Posterior cingulate gyrus (tissue), 11 donors: ENCODE data around the gene D2HGDH.
"Not testable (repeated sequence)": the region's sequence is repeated elsewhere in the genome, so short reads cannot be mapped to it uniquely, and the experiment has no call there.

Source experiments
- DNase-seq, 10 donors: peaks; one replicate each; pipeline versions ENCODE4 v3.0.0 to v3.0.0-alpha.2; 2020 to 2021; ENCODE audit warnings: mixed read lengths in 3 of 10
- intact Hi-C: fragments of 100-400 bp; cut with DNase I; formaldehyde crosslinking; loops from one replicate; pipeline ENCODE4 v1.15.1; 2023

The D2HGDH gene

DNA sequence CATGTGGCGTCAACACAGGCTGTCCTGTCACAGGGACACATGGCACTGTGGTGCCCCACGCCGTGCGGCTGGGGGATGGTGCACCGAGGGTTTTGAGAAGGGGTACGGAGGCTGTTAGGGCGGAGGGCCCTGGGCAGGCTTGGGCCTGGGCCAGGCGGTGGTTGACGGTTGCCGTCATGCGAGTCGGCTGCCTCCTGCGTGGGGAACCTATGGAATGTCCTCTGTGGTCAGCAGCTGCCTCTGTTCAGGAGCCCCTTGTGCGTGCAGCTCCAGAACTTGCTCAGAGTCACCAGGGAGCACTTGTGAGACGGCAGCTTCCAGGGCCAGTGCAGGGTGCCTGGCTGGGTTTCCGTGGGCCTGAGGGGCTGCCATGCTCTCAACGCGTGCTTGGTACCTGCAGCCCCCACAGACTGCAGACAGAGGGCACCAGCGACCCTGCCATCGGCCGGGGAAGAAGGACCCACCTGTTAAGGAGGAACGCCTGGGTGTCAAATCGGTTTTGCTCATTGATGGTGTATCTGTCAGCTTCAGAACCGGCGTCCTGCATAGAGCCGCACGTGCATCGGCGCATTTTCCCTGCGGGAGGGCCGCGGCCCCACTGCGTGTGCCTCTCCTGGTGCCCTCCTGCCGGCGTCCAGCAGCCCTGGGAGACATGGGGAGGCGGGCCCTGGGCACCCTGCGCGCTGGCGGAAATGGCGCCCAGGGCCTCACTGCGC is 10.0 kb upstream of the D2HGDH start:
- DNase-seq, result peak in 1 of 10 donors; percentile 78
- intact Hi-C loops, result no loop called here

DNA sequence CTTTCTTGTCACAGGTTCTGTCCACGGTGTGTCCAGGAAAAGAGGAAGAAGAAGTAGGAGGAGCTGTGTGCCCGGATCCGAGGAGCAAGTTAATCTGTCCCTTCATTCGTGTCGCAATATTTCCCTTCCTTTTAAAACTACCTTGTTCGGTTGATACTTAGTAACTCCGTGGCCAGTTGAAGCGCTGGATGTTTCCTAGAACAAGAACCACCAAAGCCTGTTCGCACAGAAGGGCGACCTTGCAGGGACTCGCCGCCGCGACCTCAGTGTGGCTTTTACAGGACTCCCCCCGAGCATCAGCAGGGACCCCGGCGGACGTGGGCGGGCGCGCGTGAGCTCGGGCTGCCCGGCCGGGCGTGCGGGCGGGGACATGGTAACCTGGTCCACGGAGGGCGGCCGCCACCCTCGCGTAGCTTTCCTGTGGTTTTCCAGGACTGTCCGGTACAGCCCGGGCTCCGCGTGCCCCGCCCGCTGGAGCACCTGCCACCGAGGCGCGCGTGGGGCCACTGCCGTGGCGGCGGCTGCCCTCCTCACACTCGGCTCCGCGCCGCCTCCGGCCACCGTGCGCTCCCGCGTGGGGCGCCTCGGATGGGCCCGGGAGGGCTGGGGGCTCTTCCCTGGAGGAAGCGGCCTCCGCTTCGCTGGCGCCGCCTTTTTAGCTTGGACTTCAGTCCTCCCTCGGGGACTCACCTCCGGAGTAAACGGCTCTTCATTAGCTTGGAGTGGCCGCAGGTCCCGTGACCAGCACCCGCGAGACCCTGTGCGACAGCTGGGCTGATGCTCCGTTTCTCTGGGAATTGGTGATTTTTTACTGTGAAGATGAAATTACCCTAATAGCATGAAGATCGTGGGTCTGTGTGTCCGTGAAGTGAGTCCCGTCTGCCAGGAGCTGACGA is 9.2 kb upstream of the D2HGDH start:
- intact Hi-C loops, result no loop called here
- peak in 2 of 10 donors; percentile 55 to 82 for DNase-seq

DNA sequence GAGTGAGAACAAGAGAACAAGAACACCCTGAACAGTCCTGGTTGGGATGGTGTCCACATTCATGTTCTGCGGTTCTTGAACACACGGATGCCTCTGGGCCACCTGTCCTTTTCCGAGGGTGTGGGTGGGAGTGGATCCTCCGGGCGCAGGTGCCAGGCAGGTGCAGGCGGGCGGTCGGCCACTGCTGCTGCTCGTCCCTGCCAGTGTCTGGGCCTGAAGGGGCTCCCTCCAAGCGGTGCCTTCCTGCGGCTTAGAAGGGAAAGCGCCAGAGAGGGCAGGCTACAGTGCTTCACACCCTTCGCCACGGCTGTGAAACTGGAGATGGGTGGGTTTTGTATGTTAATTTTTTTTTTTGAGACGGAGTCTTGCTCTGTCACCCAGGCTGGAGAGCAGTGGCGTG is 8.0 kb upstream of the D2HGDH start:
- DNase-seq, result peak in 1 of 10 donors; percentile 81
- intact Hi-C loops, result no loop called here

DNA sequence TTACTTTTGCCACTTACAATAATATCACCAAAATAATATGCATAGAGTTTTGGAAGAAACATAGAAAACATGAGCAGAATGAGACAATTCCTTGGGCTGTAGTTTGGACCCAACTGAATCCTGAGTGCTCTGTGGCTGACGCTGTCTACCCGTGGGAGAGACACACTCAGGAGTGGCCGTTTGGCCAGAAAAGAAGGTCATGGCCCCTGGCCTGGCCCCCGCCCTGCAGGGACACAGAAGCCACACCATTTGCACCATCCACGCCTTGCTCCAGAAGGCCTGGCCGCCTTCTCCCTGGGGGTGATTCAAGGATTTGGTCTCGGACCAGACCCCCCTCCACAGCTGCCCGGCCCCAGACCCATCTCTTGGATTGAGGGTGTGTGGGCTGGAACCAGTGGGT is 6.4 kb upstream of the D2HGDH start:
- intact Hi-C loops, result no loop called here
- DNase-seq, result peak in 1 of 10 donors; percentile 79

DNA sequence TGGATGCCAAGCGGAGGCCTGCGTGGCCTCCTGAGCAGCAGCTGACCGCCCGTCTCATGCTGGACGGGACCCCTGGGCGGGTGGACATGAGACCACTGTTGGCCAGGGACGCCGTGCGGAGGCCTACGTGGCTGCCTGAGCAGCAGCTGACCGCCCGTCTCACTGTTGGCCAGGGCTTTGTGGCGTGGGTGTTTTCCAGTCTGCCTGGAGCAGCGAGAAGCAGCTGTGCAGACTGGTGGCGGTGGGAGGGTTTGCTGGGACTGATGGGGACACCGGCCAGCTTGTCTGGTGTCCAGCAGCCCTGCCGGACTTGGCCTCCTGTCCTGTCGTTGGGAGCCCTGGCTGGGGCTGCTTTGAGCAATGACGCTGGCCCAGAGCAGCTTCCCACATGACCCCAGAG is 5.8 kb upstream of the D2HGDH start:
- intact Hi-C loops, result no loop called here
- DNase-seq, result peak; percentile 48 to 96 (median 70)

DNA sequence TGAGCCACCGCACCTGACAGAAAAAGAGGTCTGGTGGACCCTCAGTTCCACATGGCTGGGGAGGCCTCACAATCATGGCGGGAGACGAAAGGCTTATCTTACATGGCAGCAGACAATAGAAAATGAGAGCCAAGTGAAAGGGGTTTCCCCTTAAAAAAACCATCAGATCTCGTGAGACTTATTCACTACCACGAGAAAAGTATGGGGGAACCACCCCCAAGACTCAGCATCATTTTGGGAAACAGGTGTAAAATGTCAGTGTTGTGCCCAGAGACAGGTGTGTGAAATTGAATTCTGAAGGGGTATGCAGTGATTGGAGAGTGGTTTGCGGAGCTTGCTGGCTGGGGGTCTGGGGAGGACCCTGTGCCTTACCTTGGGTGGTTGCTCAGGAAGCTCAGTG is 4.6 kb upstream of the D2HGDH start:
- intact Hi-C loops, result loop anchor here (5.0 kb wide), 1 partner anchor 43 kb away; the partner anchor contains the start of gene DTYMK
- DNase-seq, result no peak

DNA sequence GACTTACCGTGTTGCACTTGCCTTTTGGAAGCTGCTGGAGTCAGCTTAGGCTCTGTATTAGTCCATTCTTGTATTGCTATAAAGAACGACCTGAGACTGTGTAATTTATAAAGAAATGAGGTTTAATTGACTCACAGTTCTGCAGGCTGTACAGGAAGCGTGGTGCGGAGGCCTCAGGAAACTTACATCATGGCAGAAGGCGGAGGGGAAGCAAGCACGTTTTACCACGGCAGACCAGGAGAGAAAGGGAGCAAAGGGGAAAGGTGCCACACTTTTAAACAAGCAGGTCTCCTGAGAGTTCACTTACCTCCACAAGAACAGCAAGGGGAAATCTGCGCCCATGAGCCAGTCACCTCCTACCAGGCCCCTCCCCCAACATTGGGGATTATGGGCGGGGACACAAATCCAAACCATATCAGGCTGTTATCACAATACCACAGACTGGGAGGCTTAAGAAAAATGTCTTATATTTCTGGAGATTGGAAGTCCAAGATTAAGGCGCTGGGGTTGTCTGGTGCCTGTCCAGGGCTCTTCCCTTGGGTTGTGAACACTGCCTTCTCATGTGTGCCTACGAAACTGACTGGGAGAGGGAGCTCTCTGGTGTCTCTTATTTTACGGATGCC is 3.6 kb upstream of the D2HGDH start:
- intact Hi-C loops, result loop anchor here (5.0 kb wide), 1 partner anchor 43 kb away; the partner anchor contains the start of gene DTYMK
- DNase-seq, result no peak

DNA sequence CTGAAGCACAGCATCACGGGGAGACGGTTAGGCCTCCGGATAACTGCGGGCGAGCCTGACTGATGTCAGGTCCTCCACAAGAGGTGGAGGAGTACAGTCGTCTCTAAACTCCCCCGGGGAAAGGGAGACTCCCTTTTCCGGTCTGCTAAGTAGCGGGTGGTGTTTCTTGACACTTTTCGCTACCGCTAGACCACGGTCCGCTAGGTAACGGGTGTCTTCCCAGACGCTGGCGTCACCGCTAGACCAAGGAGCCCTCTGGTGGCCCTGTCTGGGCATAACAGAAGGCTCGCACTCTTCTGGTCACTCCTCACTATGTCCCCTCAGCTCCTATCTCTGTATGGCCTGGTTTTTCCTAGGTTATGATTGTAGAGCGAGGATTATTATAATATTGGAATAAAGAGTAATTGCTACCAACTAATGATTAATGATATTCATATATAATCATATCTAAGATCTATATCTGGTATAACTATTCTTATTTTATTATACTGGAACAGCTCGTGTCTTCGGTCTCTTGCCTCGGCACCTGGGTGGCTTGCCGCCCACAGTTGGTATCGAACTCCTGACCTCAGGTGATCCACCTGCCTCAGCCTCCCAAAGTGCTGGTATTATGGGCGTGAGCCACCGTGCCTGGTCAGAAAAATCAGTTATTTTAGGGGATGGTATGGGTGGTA is 1.8 kb upstream of the D2HGDH start:
- DNase-seq, result peak; percentile 63 to 97 (median 78)
- intact Hi-C loops, result loop anchor here (5.0 kb wide), 1 partner anchor 45 kb away; the partner anchor contains the start of gene DTYMK

DNA sequence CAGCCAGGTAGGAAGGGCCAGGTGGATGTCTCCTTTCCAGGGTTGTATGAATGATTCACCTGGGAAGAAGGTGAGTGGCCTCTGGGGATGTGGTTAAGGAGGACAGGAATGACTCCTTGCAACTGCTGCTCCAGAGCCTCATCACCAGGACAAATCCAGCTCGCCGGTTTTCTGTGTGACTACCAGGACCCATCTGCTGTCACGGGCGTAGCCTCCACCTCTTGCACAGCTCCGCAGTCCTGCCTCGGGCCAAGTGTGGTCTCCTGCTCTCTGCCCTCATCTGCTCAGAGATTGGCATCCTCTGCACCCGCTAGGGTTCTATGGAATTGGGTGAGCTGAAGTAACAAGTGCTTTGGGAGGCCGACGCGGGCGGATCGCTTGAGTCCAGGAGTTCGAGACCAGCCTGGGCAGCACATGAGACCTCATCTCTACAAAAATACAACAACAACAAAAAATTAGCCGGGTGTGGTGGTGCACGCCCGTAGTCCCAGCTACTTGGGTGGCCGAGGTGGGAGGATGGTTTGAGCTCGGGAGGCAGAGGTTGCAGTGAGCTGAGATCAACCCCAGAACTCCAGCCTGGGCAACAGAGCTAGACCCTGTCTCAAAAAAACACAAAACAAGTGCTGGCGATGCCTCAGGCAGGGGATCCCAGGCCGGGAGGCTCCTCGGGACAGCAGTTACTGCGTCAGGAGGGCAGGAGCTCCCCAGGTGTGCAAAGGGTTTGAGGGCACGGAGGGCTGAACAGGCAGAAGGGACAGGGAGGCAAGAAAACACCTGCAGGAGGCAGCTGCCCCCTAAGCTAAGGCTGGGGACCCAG is 831 bp upstream of the D2HGDH start:
- intact Hi-C loops, result loop anchor here (5.0 kb wide), 1 partner anchor 46 kb away; the partner anchor contains the start of gene DTYMK
- DNase-seq, result no peak

DNA sequence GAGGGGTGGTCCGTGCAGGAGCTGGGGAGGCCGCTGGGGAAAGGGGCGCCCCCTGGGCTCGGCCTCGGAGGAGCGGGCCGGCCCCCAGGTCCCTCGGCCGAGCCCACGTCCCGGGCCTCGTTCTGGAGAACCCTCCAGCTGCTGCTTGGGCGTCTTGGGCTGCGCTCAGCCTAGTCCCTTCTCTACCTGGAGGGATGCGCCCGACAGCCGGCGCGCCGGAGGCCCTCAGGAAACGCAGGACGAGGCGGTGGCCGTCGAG is 293 bp upstream of the D2HGDH start:
- DNase-seq, result no peak
- intact Hi-C loops, result loop anchor here (5.0 kb wide), 1 partner anchor 47 kb away; the partner anchor contains the start of gene DTYMK

DNA sequence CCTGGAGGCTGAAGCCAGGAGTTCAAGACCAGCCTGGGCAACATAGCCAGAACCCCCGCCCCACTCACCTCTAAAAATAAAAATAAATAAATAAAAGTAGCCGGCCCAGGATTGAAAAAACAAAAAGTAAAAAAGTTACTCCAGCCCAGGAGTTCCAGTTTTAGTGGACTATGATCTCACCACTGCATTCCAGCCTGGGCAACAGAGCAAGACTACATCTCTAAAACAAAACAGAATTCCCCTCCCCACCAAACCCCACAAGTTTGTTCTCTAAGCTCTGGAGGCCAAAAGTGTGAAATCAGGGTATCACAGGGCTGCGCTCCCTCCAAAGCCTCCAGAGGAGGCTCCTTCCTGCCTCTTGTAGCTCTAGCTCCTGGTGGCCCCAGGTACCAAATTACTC is 1.7 kb downstream of the D2HGDH start:
- intact Hi-C loops, result loop anchor here (5.0 kb wide), 1 partner anchor 141 kb away; no protein-coding TSS in a partner anchor
- DNase-seq, result peak in 1 of 10 donors; percentile 60

DNA sequence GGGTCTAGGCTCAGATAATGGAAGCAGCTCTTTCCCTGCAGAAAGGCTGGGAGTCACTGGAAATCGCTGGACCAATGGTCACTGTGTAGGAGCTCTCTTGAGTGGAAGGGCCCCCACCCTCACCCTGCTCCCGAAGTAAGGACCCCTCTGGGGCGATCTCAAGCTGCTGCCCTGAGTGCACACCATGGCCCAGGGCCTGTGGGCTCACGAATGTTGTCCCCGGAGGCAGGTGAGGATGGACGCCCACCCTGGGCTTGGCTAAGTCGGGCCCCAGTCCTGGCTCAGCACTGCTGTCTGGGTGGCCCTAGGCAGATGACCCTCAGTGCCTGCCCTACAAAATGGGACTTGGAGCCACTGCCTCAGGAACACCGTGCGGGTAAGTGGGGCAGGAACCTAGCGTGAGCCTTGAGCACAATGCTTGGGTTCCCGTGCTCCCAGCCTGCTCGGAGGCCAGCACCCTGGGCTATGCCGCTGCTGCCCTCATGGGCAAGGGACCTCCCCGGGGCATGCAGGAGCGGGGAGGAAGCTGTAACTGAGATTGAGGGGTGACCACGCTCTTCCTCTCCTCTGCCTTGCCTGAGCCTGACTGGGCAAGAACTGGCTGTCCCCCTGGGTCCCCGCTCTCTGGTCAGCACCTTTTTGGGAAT is 3.7 kb downstream of the D2HGDH start:
- intact Hi-C loops, result loop anchor here (5.0 kb wide), 1 partner anchor 139 kb away; no protein-coding TSS in a partner anchor

DNA sequence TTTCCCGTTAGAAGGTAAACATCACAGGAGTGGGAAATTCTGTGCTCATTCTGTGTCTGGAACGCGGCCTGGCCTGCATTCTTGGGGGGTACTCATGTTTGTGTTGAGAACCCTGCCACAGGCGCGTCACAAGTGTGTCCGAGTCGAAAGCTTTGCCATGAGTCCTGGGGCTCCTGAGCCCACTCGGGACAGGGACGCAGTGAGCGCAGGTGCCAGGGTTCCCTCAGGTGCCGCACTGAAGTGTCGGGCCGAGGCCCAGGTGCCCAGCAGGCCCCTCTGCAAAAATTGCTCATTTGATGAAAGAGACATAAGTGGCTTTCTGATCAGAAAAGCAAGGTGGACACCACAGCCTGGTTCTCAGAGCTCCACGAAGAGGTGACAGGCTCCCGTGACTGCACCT is 4.7 kb downstream of the D2HGDH start:
- DNase-seq, result no peak
- intact Hi-C loops, result loop anchor here (5.0 kb wide), 1 partner anchor 138 kb away; no protein-coding TSS in a partner anchor

More for the DNA sequence above, 3.7 kb downstream of the D2HGDH start:
- DNase-seq, result no peak

DNA sequence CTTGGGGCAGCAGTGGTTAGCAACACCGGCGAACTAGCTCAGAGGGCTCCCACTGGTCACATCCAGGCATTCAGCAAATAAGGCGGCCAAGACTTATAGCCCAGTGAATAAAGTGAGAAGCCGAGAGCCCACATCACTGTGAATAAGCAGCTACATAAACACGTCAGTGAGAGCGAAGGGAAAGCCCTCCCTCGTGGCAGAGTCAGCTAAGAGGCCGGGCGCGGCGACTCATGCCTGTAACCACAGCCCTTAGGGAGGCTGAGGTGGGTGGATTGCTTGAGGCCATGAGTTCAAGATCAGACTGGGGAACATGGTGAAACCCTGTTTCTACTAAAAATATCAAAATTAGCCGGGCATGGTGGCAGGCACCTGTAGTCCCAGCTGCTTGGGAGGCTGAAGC is 5.2 kb downstream of the D2HGDH start:
- no peak for DNase-seq
- intact Hi-C loops, result loop anchor here (5.0 kb wide), 1 partner anchor 138 kb away; no protein-coding TSS in a partner anchor

DNA sequence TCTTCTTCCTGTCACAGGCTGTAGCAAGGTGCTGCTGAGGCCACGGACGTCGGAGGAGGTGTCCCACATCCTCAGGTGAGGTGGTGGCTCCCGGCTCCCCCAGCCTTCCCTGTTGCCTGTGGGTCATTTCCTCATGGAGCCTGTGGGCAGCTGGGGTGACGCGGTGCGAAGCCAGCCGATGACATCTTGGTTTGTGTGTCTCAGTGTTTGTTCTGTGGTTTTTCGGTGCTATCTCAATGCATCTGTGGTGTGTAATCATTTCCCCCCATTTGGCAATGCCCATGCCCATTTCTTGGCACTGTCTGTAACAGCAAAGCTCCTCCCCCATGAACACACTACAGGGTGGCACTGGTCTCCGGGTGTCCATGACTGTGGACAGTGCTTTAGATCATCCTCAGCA is 6.6 kb downstream of the D2HGDH start:
- DNase-seq, result no peak
- intact Hi-C loops, result no loop called here

DNA sequence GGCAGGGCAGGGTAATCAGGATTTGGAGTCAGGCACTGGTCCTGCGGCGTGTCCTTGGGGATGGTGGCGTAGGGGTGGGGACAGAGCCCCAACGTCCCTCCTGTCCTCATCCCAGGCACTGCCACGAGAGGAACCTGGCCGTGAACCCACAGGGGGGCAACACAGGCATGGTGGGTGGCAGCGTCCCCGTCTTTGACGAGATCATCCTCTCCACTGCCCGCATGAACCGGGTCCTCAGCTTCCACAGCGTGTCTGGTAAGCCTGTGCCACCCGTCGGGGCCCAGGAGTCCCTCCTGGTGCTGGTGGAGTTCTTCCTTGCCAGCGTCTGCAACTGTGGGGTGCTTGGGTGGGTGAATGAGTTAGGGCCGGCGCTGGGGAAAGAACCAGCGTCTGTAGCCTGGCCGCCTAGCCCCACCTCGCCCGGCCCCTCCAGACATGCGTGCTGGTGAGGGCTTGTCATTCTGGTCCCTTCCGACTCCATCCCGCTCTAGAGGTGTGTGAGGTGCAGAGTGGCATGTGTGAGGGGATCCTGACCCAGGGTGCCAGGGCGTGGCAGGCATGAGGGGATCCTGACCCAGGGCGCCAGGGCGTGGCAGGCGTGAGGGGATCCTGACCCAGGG is 8.0 kb downstream of the D2HGDH start:
- intact Hi-C loops, result no loop called here
- DNase-seq, result no peak

DNA sequence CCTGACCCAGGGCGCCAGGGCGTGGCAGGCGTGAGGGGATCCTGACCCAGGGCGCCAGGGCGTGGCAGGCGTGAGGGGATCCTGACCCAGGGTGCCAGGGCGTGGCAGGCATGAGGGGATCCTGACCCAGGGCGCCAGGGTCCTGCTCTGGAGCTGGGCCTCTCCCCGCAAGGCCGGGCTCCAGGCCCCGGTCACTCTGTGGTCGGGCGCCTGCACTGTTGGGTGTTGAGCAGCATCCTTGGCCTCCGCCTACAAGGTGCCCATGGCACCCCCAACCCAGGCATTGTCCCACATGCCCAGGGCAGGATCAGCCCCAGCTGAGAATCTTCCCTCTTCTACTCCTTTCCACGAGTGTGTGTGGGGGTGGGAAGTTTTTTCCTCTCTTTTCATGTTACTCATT is 8.6 kb downstream of the D2HGDH start:
- DNase-seq, intact Hi-C loops: not testable (repeated sequence)

DNA sequence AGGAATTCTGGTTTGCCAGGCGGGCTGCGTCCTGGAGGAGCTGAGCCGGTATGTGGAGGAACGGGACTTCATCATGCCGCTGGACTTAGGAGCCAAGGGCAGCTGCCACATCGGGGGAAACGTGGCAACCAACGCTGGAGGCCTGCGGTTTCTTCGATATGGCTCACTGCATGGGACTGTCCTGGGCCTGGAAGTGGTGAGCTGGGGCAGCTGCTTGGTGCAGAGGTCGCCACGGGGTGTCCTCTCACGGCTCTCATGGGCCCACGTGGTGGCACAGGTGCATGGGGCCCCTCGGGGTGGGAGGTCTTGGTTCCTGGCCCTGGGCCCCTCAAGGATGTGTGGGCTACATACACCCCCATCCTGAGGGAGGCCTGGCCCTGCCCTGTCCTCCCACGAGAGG is 9.2 kb downstream of the D2HGDH start:
- intact Hi-C loops, result no loop called here
- DNase-seq, result no peak
